HepG2 (cell line): ENCODE data around the gene MYBL2. TPM values are rescaled to one million over a fixed set of nuclear protein-coding genes. Genes with fewer than 3 reads are reported as not detected.

Experiments
- HNF4A ChIP-seq: sonication (generic); formaldehyde crosslinking; IDR thresholded peaks from 2 replicates; pipeline ENCODE4 v1.4.0; 2020; ENCODE audit warnings: missing genetic modification reagents
- LCORL ChIP-seq, 2 experiments: fragments of 450-650 bp in 1 of 2; sonication (generic) in 1 of 2; formaldehyde crosslinking in 1 of 2; IDR thresholded peaks; 2 replicates each; pipeline versions ENCODE4 v1.5.0 to v1.6.1; 2017 to 2020; ENCODE audit warnings: antibody characterized with exemption in 1 of 2, missing genetic modification reagents in 1 of 2
- NCOA1 ChIP-seq: sonication (generic); formaldehyde crosslinking; IDR thresholded peaks from 2 replicates; pipeline ENCODE4 v1.9.0; 2021; ENCODE audit warnings: missing genetic modification reagents
- POGZ ChIP-seq: sonication (generic); formaldehyde crosslinking; IDR thresholded peaks from 2 replicates; pipeline ENCODE4 v1.4.0; 2020; ENCODE audit warnings: mild to moderate bottlenecking, missing genetic modification reagents
- RARA ChIP-seq: IDR thresholded peaks from 2 replicates; pipeline ENCODE4 v1.6.1; 2016; ENCODE audit warnings: missing genetic modification reagents, missing compliant biosample characterization
- RXRB ChIP-seq: IDR thresholded peaks from 2 replicates; pipeline ENCODE4 v1.6.1; 2016; ENCODE audit warnings: borderline replicate concordance, missing genetic modification reagents, missing compliant biosample characterization
- SALL1 ChIP-seq: sonication (generic); formaldehyde crosslinking; IDR thresholded peaks from 2 replicates; pipeline ENCODE4 v1.8.0; 2022; ENCODE audit warnings: mild to moderate bottlenecking, missing genetic modification reagents
- SOX6 ChIP-seq, 2 experiments: fragments of 450-650 bp in 1 of 2; sonication (generic) in 1 of 2; formaldehyde crosslinking in 1 of 2; IDR thresholded peaks; 2 replicates each; pipeline versions ENCODE4 v1.4.0 to v1.6.1; 2017 to 2020; ENCODE audit warnings: antibody characterized with exemption in 1 of 2, mild to moderate bottlenecking in 1 of 2, missing genetic modification reagents in 1 of 2
- ZNF761 ChIP-seq: sonication (generic); formaldehyde crosslinking; conservative IDR thresholded peaks from 2 replicates; pipeline ENCODE4 v1.4.0; 2020; ENCODE audit warnings: mild to moderate bottlenecking, missing genetic modification reagents
- polyA plus RNA-seq, 8 experiments: library from polyadenylated mRNA; depleted of rRNA in 3 of 8; stranded (reverse) in 7 of 8; unstranded in 1 of 8; fragments of >200 nt; fragmentation: Illumina TruSeq in 4 of 8; extraction: Trizol in 4 of 8; gene quantifications; 2 replicates each; pipeline versions ENCODE4 v1.2.1 to v1.2.3, GENCODE V29; 2011 to 2016; ENCODE audit warnings: low read depth in 4 of 8, missing spikeins in 1 of 8, mixed read lengths in 1 of 8; ENCODE audit not compliant: insufficient read depth in 1 of 8
- total RNA-seq, 5 experiments: library from RNA; depleted of rRNA; stranded (reverse); fragments of >200 nt; fragmentation: Illumina TruSeq; extraction: Trizol; gene quantifications; 2 replicates each; pipeline ENCODE4 v1.2.3, GENCODE V29; 2016; ENCODE audit warnings: low read depth in 1 of 5
- TF ChIP-seq, protein P1 (sequence below): sonication (generic); formaldehyde crosslinking; conservative IDR thresholded peaks from 2 replicates; pipeline ENCODE4 v1.8.1; 2023; ENCODE audit warnings: missing genetic modification reagents
- TF ChIP-seq, protein P2 (sequence below): sonication (generic); formaldehyde crosslinking; IDR thresholded peaks from 2 replicates; pipeline ENCODE4 v1.4.0; 2020; ENCODE audit warnings: mild to moderate bottlenecking, missing genetic modification reagents
- TF ChIP-seq, protein P3 (sequence below): sonication (generic); formaldehyde crosslinking; IDR thresholded peaks from 2 replicates; pipeline ENCODE4 v1.4.0; 2020; ENCODE audit warnings: mild to moderate bottlenecking, missing genetic modification reagents
- TF ChIP-seq, protein P4 (sequence below): IDR thresholded peaks from 2 replicates; pipeline ENCODE4 v1.6.1; 2012; ENCODE audit warnings: inconsistent platforms

Gene MYBL2
- total and polyA plus RNA-seq, 2 of the 13 experiments (the other 11 are each of a cell fraction or from before 2014, with no cell fraction given), result 11.9 to 66.2 TPM

DNA sequence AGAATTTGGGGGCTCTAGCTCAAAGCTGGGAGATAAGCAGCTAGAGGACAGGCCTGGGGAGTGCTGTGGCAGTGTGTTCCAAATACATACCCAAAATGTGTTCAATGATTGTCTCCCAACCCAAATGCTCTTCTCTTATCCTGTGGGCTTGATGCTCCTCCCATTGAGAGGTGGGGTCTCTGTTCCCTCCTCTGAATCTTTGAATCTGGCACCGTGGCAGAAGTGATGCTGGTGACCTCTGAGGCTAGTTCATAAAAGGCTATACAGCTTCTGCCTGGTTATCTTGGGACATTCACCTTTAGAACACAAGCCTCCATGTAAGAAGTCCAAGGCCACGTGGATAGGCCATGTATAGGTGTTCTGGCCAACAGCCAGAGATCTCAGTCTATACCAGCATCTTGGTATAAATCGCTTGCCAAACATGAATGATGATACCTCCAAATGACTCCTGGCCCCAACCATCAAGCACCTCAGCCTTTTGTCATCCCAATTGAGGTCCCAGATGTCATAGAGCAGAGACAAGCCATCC is 15.9 kb upstream of the MYBL2 start (continued):
- TF ChIP-seq, protein P1, sequence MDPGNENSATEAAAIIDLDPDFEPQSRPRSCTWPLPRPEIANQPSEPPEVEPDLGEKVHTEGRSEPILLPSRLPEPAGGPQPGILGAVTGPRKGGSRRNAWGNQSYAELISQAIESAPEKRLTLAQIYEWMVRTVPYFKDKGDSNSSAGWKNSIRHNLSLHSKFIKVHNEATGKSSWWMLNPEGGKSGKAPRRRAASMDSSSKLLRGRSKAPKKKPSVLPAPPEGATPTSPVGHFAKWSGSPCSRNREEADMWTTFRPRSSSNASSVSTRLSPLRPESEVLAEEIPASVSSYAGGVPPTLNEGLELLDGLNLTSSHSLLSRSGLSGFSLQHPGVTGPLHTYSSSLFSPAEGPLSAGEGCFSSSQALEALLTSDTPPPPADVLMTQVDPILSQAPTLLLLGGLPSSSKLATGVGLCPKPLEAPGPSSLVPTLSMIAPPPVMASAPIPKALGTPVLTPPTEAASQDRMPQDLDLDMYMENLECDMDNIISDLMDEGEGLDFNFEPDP (CRISPR knock-in tag), result 0 out of 2 replicates have a peak, but pooled peaks have one; percentile 91
- TF ChIP-seq RXRB (CRISPR knock-in tag), result peak; percentile 68
- TF ChIP-seq, protein P2, sequence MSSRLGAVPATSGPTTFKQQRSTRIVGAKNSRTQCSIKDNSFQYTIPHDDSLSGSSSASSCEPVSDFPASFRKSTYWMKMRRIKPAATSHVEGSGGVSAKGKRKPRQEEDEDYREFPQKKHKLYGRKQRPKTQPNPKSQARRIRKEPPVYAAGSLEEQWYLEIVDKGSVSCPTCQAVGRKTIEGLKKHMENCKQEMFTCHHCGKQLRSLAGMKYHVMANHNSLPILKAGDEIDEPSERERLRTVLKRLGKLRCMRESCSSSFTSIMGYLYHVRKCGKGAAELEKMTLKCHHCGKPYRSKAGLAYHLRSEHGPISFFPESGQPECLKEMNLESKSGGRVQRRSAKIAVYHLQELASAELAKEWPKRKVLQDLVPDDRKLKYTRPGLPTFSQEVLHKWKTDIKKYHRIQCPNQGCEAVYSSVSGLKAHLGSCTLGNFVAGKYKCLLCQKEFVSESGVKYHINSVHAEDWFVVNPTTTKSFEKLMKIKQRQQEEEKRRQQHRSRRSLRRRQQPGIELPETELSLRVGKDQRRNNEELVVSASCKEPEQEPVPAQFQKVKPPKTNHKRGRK, result no peak
- TF ChIP-seq HNF4A (CRISPR knock-in tag), result peak; percentile 44
- TF ChIP-seq, protein P3, sequence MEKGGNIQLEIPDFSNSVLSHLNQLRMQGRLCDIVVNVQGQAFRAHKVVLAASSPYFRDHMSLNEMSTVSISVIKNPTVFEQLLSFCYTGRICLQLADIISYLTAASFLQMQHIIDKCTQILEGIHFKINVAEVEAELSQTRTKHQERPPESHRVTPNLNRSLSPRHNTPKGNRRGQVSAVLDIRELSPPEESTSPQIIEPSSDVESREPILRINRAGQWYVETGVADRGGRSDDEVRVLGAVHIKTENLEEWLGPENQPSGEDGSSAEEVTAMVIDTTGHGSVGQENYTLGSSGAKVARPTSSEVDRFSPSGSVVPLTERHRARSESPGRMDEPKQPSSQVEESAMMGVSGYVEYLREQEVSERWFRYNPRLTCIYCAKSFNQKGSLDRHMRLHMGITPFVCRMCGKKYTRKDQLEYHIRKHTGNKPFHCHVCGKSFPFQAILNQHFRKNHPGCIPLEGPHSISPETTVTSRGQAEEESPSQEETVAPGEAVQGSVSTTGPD (CRISPR knock-in tag), result 0 out of 2 replicates have a peak, but pooled peaks have one; percentile 16
- no peak for TF ChIP-seq ZNF761 (CRISPR knock-in tag)
- TF ChIP-seq SALL1, result 0 out of 2 replicates have a peak, but pooled peaks have one; percentile 20
- 0 out of 2 replicates have a peak, but pooled peaks have one; percentile 18 for TF ChIP-seq POGZ (CRISPR knock-in tag)
- TF ChIP-seq NCOA1, result no peak
- no peak for TF ChIP-seq SOX6 (IDR thresholded peaks at IDR 0.05)
- TF ChIP-seq SOX6 (CRISPR knock-in tag; IDR thresholded peaks at IDR 0.05), result peak; percentile 55
- TF ChIP-seq, protein P4, sequence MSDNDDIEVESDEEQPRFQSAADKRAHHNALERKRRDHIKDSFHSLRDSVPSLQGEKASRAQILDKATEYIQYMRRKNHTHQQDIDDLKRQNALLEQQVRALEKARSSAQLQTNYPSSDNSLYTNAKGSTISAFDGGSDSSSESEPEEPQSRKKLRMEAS, result 0 out of 2 replicates have a peak, but pooled peaks have one; percentile 20
- TF ChIP-seq RARA, result peak; percentile 71; the same call in 1 of the 2 replicates
- TF ChIP-seq LCORL (IDR thresholded peaks at IDR 0.05), result no peak
- TF ChIP-seq LCORL (CRISPR knock-in tag; IDR thresholded peaks at IDR 0.05), result 0 out of 2 replicates have a peak, but pooled peaks have one; percentile 37
